ENCODE results near the gene PAX7.

DNA sequence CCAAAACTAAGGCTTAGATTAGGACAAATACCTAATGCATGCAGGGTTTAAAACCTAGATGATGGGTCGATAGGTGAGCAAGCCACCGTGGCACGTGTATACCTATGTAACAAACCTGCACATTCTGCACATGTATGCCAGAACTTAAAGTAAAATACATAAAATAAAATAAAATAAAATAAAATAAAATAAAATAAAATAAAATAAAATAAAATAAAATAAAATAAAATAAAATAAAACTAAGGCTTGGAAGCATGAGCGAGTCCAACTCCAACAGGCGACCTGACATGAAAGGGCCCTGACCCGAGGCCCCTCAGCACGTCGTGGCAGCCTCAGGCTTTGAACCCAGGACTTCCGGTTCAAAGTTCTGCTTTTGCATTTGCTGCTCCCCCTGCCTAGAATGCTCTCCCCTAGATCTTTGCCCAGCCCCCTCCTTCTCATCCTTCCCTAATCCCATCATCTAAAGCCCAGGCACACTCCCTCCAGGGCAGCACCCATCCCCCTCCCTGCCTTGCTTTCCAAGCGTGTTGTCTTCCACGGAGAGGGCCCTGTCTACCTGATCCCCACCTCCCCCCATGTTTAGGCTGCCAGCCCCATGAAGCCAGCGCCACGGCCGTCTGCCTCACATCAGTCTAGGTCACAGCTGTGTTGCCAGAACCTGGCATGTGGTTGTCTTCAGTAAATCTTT, 164.5 kb downstream of the PAX7 start:
- TF ChIP-seq, protein P1, sequence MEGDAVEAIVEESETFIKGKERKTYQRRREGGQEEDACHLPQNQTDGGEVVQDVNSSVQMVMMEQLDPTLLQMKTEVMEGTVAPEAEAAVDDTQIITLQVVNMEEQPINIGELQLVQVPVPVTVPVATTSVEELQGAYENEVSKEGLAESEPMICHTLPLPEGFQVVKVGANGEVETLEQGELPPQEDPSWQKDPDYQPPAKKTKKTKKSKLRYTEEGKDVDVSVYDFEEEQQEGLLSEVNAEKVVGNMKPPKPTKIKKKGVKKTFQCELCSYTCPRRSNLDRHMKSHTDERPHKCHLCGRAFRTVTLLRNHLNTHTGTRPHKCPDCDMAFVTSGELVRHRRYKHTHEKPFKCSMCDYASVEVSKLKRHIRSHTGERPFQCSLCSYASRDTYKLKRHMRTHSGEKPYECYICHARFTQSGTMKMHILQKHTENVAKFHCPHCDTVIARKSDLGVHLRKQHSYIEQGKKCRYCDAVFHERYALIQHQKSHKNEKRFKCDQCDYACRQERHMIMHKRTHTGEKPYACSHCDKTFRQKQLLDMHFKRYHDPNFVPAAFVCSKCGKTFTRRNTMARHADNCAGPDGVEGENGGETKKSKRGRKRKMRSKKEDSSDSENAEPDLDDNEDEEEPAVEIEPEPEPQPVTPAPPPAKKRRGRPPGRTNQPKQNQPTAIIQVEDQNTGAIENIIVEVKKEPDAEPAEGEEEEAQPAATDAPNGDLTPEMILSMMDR (IDR thresholded peaks at IDR 0.05): no peak
- TF ChIP-seq POLR2A (IDR thresholded peaks at IDR 0.05) (no peak), POLR2AphosphoS5 (IDR thresholded peaks at IDR 0.05) (no peak)

Data from prostate gland (tissue), 2 donors.